ENCODE results near the gene LRMDA.

The LRMDA gene

DNA sequence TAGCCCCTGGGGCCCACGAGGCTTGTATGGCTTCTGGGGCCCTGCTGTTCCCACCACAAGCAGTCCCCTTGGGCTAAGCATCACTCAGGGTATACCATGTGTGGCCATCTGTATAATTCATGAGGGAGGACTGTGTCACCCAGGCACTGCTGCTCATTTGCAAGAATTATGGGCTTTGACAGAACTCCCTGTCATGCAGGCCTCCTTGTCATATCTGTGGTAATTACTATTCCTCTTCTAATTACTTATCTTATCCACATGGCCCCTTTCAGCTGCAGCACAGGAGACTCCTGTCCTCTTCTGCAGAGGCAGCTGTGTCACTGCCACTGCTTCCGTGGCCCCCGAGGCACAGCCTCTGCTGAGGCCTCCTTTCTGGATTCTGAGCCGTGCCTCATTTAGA, 46.3 kb downstream of the LRMDA start:
- DNase-seq, result no peak

GRCh38 chr10:75480374-75480773, 49.0 kb downstream of the LRMDA start:
- DNase-seq, result no peak

DNA sequence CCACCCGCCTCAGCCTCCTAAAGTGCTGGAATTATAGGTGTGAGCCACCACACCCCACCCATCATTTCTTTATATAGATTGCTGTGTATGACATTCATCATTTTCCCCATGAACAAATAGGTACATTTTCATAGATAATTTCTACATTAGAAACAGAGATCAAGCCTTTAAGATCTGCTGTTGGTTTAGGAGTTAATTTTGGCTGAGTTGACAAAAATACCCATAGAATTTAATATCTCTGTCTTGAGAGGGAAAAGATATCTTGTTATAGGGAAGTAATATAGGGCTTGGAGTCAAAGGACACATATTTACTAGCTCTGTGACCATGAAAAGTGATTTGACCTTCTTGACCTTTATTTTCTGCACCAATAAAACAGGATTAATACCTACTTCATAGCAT, 51.8 kb downstream of the LRMDA start:
- no peak for DNase-seq

DNA sequence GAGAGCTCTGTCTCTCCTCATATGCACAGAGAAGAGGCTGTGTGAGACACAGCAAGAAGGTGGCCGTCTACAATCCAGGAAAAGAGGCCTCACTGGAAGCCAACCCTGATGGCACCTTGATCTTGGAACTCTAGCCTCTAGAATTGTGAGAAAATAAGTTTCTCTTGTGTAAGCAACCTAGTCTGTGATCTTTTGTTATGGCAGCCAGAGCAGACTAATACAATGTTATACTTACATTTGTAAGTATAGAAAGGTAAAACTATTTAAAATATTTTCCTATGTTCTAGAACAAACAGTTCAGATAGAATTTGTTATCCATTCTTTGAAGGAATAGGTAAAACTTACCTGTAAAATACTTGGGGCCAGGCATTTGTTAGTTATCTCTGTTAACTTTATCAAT, 53.3 kb downstream of the LRMDA start:
- DNase-seq, result no peak

GRCh38 chr10:75486591-75486990, 55.2 kb downstream of the LRMDA start:
- no peak for DNase-seq

DNA sequence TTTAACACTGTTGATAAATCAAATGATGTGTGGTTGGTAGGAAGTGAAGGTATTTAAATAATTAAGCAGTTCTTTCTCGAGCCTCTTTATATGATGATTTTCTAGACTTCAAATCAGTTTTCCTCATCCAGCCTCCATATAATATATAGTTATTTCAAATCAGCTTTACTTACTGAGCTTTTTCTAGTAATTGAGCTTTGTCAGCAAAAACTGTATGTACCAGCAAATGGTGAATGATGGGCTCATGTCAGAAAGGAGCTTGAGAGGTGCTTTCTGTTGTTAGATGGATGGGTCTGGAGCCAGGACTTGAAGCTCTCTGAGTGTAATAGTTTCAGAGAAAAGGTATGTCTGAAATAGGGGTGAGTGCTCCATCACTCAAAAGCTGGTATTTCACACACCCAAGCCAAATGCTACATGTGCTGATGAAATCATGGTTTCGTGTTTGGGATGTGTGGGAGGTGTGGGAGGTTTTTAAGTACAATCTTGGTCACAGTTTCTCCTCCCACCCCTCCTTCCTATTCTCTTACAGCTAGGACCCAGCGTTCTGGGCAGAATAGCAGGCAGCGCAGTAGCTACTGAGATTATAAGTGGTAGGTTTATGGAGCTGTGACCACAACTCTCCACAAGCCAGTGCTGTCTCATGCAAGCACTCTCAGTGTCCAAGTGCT, 55.8 kb downstream of the LRMDA start:
- no peak for DNase-seq

DNA sequence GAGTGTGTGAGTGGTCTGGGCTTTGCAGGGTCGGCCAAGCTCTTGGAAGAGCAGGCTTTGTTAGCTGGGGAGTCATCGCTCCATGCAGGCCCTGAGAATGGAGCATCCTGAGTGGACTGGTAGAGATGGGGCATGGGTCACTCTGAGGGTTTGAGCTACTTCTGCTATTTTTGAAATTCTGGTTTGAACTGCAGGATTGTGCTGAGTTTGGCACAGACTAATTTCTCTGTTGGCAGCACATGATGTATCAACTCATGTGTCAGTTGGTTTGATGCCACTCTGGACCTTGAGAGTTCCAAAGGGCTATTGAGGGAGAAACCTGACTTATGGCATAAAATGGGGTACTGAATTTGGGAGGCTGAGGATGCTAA, 56.3 kb downstream of the LRMDA start:
- no peak for DNase-seq

- DNase-seq, result no peak
These were observed 60.9 kb downstream of the LRMDA start for GRCh38 chr10:75492173-75492925.

GRCh38 chr10:75493464-75493863, 62.0 kb downstream of the LRMDA start:
- no peak for DNase-seq

- DNase-seq, result no peak
These were observed 64.2 kb downstream of the LRMDA start for GRCh38 chr10:75495434-75496190.

GRCh38 chr10:75496191-75496567, 64.8 kb downstream of the LRMDA start:
- DNase-seq, result no peak

DNA sequence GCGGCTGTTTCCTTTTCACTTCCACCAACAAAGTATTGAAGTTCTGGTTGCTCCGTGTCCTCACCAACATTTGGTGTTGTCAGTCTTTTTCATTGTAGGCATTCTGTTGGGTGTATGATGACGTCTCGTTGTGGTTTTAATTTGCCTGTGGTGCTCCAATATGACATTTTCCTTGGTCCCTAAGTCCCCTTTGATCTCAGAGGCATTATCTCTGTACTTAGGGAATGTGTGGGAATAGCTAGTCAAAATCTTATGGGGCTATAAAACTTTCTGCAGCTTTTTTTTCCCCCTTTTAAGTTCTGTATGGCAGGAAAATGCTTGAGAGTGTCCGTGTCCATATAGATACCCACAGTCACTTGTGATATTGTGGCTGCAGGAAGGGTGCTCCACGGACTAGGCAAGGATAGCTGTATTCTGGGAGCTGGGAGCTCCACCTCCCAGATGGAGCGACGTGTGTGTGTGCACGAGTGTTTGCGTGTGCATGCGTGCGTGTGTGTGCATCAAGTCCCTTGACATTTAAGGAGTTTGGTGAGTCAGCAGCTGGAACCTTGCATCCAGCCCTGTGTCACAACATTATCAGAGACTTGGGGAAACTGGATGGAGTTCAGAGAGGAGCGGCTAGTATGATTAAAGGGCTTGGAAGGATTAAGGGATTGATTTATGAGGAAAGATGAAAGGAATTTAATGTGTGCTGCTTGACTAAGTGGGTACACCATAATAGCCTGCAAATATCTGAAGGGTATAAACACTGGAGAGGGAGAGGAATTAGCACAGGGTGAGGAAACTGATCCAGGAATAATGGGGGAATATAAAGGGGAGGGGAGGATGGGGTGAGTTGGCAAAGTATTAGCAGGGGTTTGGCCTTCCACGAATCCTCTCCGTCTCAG, 66.8 kb downstream of the LRMDA start:
- no peak for DNase-seq

DNA sequence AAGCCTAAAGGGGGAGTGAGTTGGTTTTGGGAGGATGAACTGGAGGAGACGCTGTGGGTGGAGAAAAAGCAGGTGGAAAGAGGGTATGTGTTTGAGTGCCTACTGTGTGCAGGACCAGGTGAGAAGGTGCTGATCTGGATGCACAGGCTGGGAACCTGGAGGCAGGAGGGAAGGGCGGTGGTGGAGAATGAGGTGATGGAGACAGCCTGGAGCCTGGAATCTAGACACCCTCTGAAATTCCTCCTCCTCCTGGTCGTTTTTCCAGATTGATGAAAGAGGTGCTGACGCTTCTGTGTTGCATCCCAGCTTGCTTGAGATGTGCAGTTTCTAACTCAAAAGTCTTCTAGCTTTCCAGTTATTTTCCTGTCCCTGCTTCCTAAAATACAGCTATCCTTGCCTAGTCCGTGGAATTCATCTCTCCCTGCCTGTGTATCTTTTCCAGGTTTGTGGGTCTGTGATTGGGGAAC, 67.5 kb downstream of the LRMDA start:
- DNase-seq, result no peak

DNA sequence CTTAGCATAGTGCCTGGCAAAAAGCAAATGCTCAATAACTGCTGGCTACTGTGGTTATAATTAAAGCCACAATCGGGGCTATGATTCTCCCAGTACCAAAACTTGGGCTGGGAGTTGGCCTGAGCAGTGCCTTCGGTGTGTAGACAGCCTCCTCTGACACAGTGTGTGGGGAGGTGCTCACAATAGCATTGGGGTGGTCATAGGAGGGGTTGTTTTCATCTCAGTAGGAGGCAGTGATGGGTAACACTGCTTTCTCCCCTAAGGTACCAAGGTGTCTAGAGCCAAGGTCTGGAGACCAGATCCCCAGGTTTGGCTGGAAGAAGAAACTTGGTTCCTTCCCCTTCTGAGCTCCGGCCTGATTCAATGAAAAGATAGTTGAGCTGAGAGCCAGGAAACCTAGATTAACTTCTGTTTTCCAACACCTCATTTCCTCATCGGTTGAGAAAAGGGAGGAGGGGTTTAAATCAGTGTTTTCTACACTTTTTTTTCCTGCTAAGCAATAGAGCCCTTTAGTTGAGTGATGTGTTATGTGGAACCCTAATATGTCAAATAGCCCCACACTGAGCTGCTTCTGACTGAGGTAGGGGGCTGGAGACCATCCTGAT, 68.2 kb downstream of the LRMDA start:
- no peak for DNase-seq

DNA sequence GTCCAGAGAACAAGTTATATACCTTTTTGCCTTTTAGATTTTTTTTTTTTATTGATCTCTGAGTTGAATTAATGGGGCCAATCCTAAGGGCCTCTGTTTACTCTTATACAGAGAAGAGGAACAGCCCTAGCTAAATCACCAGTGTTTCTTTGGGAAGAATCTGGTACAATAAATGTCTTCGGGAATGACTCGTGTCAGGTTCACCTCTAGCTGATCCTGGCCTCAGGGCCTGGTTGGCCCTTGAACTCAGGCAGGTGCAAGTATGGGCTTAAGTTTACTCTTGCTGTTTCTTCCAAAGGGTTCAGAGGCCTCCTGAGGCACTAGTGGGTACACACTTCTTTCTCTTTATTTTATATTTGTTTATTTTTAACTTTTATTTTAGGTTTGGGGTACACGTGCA, 71.0 kb downstream of the LRMDA start:
- no peak for DNase-seq

DNA sequence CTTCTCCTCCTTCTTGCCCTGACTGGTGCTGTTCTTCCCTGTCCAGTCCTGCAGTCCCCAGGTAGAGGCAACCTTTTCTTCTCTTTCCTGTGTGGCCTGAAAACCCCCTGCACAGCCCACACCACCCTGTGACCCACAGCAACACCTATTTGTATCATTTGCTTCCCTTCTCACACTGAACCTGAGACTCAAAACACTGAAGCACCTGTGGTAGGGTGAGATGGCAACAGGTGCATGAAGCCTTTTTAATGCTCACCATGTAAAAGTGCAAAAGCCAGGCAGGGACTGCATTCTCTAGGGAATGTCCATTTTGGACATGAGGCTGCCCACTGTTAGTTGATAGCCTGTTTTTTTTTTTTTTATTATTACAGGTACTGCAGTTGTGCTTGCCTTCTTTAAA, 71.4 kb downstream of the LRMDA start:
- DNase-seq, result no peak

DNA sequence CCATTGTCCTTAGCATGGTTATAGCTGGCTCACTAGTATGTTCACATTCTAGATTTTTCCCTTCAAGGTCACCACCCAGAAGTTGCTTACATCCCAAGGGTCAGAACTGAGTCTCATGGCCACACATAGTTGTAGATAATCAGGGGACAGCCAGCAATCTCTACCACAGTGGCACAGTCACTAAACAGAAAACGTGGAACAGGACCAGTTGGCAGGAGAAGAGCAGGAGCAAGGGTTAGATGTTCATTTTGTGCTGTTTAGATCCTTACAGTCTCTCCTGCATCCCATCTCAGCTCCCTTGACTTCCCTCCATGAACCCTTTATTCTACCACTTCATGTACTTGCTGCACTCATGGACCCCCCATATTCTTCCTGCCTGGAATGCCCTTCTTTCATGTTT, 73.9 kb downstream of the LRMDA start:
- DNase-seq, result no peak

DNA sequence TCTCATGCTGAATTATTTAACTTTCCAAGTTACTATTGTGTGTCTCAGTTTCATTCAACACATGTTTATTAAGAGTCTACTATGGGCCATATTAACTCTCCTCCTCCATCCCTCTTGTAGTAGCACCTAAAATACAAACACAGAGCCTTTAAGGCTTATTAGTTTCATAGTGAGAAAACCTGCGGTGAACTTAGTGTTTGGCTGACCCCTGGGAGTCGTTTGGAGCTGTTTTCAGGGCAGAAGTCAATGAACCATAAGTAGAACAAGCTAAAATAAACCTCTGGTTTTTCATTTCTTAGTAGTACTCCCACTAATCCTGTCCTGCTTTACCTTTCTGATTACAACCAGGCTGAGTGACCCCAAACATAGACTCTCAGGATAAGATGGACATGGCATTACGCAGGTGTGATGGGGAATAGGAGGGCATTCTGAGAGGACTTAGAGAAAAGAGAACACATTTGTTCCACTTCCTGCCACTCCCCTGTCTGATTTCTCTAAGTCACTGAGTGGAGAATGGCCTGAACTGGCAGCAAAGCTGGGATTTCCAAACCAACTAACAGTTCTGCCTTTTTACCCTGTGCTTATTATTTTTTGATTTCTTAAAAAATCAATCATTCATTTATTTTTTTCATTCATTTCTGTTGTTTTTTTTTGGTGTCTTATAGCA, 74.5 kb downstream of the LRMDA start:
- DNase-seq, result no peak

- no peak for DNase-seq
These were observed 75.5 kb downstream of the LRMDA start for GRCh38 chr10:75506930-75507329.

- DNase-seq, result no peak
These were observed 76.0 kb downstream of the LRMDA start for GRCh38 chr10:75507469-75507868.

- DNase-seq, result no peak
These were observed 76.9 kb downstream of the LRMDA start for GRCh38 chr10:75508239-75508813.

Measured in NK-92 treated with Interleukin-12 subunit alpha and Interleukin-12 subunit beta, amount 100 ng/mL, for 24 hours (cell line).